Suprapubic skin (tissue), 3 donors: ENCODE data around the gene EIF3B.

Source experiments
- CTCF ChIP-seq, 2 donors: fragments of 200-600 bp in 1 of 2; fragments of 450-650 bp in 1 of 2; sonication (generic) in 1 of 2; IDR thresholded peaks; one replicate each; pipeline ENCODE4 v1.5.1; 2016 to 2019; ENCODE audit warnings: antibody characterized with exemption in 2 of 2, mild to moderate bottlenecking in 1 of 2, moderate library complexity in 1 of 2
- POLR2AphosphoS5 ChIP-seq, 3 donors: sonication (generic); formaldehyde crosslinking; IDR thresholded peaks; one replicate each; pipeline ENCODE4 v1.6.1; 2017; ENCODE audit warnings: antibody characterized with exemption in 3 of 3

- TF ChIP-seq POLR2AphosphoS5 (IDR thresholded peaks at IDR 0.05) (no peak), CTCF (IDR thresholded peaks at IDR 0.05) (no peak)
Observed at GRCh38 chr7:2350055-2350454, 4.6 kb upstream of the EIF3B start.
